Calu3 (cell line): ENCODE results near the gene KLHL42. TPM values are rescaled to one million over a fixed set of nuclear protein-coding genes. Genes with fewer than 3 reads are reported as not detected.

Source experiments
- BruUV-seq: library from RNA; stranded (reverse); fragments of 400-500 nt; replicated peaks from 2 replicates; lab custom pipeline; 2021; lab: Mats Ljungman, UMichigan
- CTCF ChIA-PET: fragments of 300-600 bp; sonication (Branson Sonifier 250); formaldehyde crosslinking; loops from one replicate; lab custom pipeline; 2022; ENCODE audit warnings: antibody characterized with exemption; lab: Charles Lee
- DNase-seq: peaks from one replicate; pipeline ENCODE4 v3.0.0; 2022
- H3K27ac Mint-ChIP-seq: one replicate; pipeline ENCODE4 v1.8.0; 2022; ENCODE audit warnings: mixed read lengths; ENCODE audit not compliant: unreplicated experiment
- H3K27me3 Mint-ChIP-seq: one replicate; pipeline ENCODE4 v1.8.0; 2022; ENCODE audit warnings: mixed read lengths; ENCODE audit not compliant: unreplicated experiment
- H3K36me3 Mint-ChIP-seq: one replicate; pipeline ENCODE4 v1.8.0; 2022; ENCODE audit warnings: mild to moderate bottlenecking, moderate library complexity, mixed read lengths; ENCODE audit not compliant: insufficient read depth, unreplicated experiment
- H3K4me1 Mint-ChIP-seq: one replicate; pipeline ENCODE4 v1.8.0; 2022; ENCODE audit warnings: mild to moderate bottlenecking, low read depth, mixed read lengths; ENCODE audit not compliant: unreplicated experiment
- H3K4me3 Mint-ChIP-seq: one replicate; pipeline ENCODE4 v1.8.0; 2022; ENCODE audit warnings: mild to moderate bottlenecking, low read depth, moderate library complexity, mixed read lengths; ENCODE audit not compliant: unreplicated experiment
- H3K9me3 Mint-ChIP-seq: one replicate; pipeline ENCODE4 v1.8.0; 2022; ENCODE audit warnings: low read depth, mixed read lengths; ENCODE audit not compliant: unreplicated experiment
- CTCF ChIP-seq: fragments of 200-600 bp; IDR thresholded peaks from one replicate; pipeline ENCODE4 v1.8.0; 2022; ENCODE audit warnings: antibody characterized with exemption; ENCODE audit not compliant: unreplicated experiment
- intact Hi-C: fragments of 100-400 bp; cut with micrococcal nuclease; formaldehyde crosslinking; loops from one replicate; pipeline ENCODE4 v1.10.0; 2022; ENCODE audit not compliant: unreplicated experiment
- total RNA-seq: library from RNA; stranded (reverse); gene quantifications from 2 replicates; pipeline ENCODE4 v1.2.3, GENCODE V29; 2022

KLHL42 gene
- total RNA-seq, 1 experiment from 2014 or later = 18.5 TPM

GRCh38 chr12:27794818-27795584, 15.0 kb downstream of the KLHL42 start:
- no TSS peak for BruUV-seq
- no peaks in the 10 kb centered on the region for H3K36me3 Mint-ChIP-seq
- intact Hi-C loops = no loop called here
- H3K27me3 Mint-ChIP-seq = no peaks in the 10 kb centered on the region
- no peak for DNase-seq
- H3K4me1 Mint-ChIP-seq = no peaks in the 10 kb centered on the region
- CTCF ChIA-PET = no interaction called here
- TF ChIP-seq CTCF = no peak
- H3K27ac Mint-ChIP-seq = no peak overlapping the region
- H3K9me3 Mint-ChIP-seq = no peaks in the 10 kb centered on the region
- no peak overlapping the region for H3K4me3 Mint-ChIP-seq

GRCh38 chr12:27796128-27796527, 16.1 kb downstream of the KLHL42 start:
- H3K4me3 Mint-ChIP-seq = no peak overlapping the region
- no peaks in the 10 kb centered on the region for H3K36me3 Mint-ChIP-seq
- H3K27ac Mint-ChIP-seq = no peak overlapping the region
- no peak for DNase-seq
- intact Hi-C loops = no loop called here
- no peak for TF ChIP-seq CTCF
- H3K9me3 Mint-ChIP-seq = no peaks in the 10 kb centered on the region
- CTCF ChIA-PET = no interaction called here
- H3K4me1 Mint-ChIP-seq = no peaks in the 10 kb centered on the region
- no TSS peak for BruUV-seq
- no peaks in the 10 kb centered on the region for H3K27me3 Mint-ChIP-seq

- no peaks in the 10 kb centered on the region for H3K36me3 Mint-ChIP-seq
- no peaks in the 10 kb centered on the region for H3K9me3 Mint-ChIP-seq
- no peak overlapping the region for H3K27ac Mint-ChIP-seq
- intact Hi-C loops = no loop called here
- CTCF ChIA-PET = no interaction called here
- no peak overlapping the region for H3K4me3 Mint-ChIP-seq
- H3K4me1 Mint-ChIP-seq = no peaks in the 10 kb centered on the region
- DNase-seq = no peak
- no TSS peak for BruUV-seq
- H3K27me3 Mint-ChIP-seq = no peaks in the 10 kb centered on the region
- no peak for TF ChIP-seq CTCF
Observed at GRCh38 chr12:27797301-27798025, 17.4 kb downstream of the KLHL42 start.

- BruUV-seq = no TSS peak
- Mint-ChIP-seq H3K9me3 (no peaks in the 10 kb centered on the region), H3K36me3 (no peaks in the 10 kb centered on the region), H3K27ac (no peak overlapping the region), H3K4me3 (no peak overlapping the region), H3K27me3 (no peaks in the 10 kb centered on the region), H3K4me1 (no peaks in the 10 kb centered on the region)
- CTCF ChIA-PET = interaction anchor here (0.6 kb wide), 1 partner anchor 1202 kb away, joined by 3 read pairs; no protein-coding TSS in a partner anchor
- no peak for TF ChIP-seq CTCF
- intact Hi-C loops = no loop called here
- no peak for DNase-seq
Observed at GRCh38 chr12:27800819-27801218, 20.8 kb downstream of the KLHL42 start.
